Caki2 (cell line): ENCODE data around the gene SLC38A9. TPM values are rescaled to one million over a fixed set of nuclear protein-coding genes. Genes with fewer than 3 reads are reported as not detected.
"Not testable (repeated sequence)": the region's sequence is repeated elsewhere in the genome, so short reads cannot be mapped to it uniquely, and the experiment has no call there.

Experiments
- DNase-seq: peaks from one replicate; pipeline ENCODE4 v3.0.0-alpha.2; 2015; ENCODE audit warnings: low read depth
- in situ Hi-C: cut with HindIII; loops from 2 replicates; pipeline ENCODE4 v1.10.0; 2016; ENCODE audit warnings: low sequenced_read_pairs, low pct_unique_long_range_greater_than_20kb, mixed read lengths
- total RNA-seq: library from RNA; depleted of rRNA; stranded (reverse); fragments of >200 nt; shearing (Covaris generic); gene quantifications from 2 replicates; pipeline ENCODE4 v1.2.3, GENCODE V29; 2014; ENCODE audit warnings: low replicate concordance; rRNA removed

The SLC38A9 gene, protein sequence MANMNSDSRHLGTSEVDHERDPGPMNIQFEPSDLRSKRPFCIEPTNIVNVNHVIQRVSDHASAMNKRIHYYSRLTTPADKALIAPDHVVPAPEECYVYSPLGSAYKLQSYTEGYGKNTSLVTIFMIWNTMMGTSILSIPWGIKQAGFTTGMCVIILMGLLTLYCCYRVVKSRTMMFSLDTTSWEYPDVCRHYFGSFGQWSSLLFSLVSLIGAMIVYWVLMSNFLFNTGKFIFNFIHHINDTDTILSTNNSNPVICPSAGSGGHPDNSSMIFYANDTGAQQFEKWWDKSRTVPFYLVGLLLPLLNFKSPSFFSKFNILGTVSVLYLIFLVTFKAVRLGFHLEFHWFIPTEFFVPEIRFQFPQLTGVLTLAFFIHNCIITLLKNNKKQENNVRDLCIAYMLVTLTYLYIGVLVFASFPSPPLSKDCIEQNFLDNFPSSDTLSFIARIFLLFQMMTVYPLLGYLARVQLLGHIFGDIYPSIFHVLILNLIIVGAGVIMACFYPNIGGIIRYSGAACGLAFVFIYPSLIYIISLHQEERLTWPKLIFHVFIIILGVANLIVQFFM
- total RNA-seq = 10.7 and 13.8 TPM in 2 replicates

- in situ Hi-C loops = no loop called here
- peak; percentile 82 for DNase-seq
These were observed at the start of gene SLC38A9 for GRCh38 chr5:55712023-55712859. TSS of gene SLC38A9 (minus strand) at chr5:55712324. CDS start at chr5:55697958, 14,366 bp downstream.

GRCh38 chr5:55761721-55762120 is 49.6 kb upstream of the SLC38A9 start:
- in situ Hi-C loops, DNase-seq: not testable (repeated sequence)

DNA sequence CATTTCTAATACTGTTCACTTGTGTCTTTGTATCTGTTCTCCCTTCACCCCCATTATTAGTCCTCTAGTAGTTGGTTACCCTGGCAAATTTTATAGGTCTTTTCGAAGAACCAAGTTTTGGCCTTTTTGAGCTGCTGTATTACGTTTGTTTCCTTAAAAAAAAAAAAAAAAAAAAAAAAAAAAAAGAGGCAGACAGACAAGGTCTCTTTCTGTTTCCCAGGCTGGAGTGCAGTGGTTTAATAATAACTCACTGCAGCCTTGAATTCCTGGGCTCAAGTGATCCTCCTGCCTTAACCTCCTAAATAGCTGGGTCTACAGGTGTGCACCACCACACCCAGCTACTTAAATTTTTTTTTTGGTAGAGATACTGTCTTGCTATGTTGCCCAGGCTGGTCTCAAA is 46.6 kb upstream of the SLC38A9 start:
- DNase-seq = no peak
- in situ Hi-C loops = no loop called here

DNA sequence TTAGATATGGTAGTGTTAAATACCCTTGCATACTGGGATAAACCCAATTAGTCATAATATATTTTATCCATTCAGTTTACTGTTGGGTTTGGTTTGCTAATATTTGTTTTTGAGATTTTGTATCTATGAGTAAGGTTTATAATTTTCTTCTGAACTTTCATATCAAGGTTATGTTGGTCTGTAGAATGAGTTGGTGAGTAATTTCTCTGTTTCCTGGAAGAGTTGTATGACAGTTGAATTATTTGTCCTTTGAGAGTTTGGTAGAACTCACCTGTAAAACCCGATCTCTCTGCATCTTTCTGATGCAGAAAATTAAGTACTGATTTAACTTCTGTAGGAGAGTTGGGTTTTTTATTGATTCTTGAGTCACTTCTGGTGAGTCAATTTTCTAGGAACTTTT is 46.1 kb upstream of the SLC38A9 start:
- in situ Hi-C loops = no loop called here
- DNase-seq = no peak

DNA sequence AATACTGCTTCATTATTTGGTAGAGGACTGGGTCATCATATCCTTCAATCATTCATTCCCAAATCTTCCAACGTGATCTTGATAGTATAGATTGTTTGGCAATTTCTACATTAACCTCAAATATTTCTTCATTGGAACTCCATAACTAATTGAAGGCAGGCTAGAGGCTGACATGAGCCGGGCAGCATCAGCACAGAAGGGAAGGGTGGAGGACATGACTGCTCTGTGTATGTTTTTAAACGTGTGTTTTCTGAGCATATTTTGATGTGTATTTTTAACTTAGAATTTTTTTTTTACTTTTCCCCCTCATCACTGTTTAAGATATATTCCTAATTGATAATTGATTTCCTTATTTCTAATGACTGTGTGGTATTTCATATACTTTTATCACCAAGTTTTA is 38.4 kb upstream of the SLC38A9 start:
- no peak for DNase-seq
- in situ Hi-C loops = no loop called here

DNA sequence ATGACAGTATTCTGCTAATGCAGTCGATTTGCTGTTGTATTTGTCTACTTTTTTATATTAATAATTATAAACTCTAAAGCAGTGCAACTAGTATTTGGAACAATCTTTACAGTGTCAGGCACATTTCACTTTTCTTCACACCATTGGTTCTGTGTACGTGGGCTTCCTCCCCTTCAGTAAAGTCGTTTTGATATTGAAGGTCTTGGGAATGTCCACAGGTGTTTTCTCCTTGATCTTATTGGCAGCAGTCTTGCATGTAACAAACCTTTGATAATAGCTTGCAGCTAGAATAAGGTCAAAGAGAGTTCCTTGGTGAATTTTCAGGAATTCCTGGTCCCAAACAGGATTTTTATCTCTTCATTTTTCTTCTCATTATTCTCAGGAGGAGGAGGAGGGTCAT is 37.9 kb upstream of the SLC38A9 start:
- DNase-seq = no peak
- in situ Hi-C loops = no loop called here

GRCh38 chr5:55749387-55749786 is 37.3 kb upstream of the SLC38A9 start:
- DNase-seq = no peak
- in situ Hi-C loops = no loop called here

DNA sequence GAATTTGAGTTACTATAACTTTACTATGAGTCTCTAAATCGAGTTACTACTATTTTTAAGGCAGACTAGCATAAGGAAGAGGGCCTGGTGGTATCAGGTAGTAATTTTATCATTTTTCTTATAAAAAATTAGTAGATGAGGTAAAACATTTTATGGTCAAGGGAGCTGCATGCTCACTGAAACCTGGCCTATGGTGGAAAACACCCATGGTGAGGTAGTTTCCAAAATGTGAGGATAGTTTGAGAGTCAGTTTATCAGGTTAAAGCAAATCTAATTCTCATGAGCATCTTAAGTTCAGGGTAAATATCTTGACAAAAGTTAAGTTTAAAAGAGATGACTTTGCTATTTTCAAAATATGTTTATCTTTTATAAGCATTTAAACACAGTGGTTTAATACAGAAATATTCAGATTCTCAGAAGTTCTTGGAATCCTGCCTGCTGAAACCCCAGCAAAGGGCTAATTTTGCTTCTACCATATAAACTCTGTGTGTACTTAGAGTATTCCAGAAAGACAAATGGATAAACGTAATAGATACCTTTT is 35.7 kb upstream of the SLC38A9 start:
- no peak for DNase-seq
- in situ Hi-C loops = no loop called here

DNA sequence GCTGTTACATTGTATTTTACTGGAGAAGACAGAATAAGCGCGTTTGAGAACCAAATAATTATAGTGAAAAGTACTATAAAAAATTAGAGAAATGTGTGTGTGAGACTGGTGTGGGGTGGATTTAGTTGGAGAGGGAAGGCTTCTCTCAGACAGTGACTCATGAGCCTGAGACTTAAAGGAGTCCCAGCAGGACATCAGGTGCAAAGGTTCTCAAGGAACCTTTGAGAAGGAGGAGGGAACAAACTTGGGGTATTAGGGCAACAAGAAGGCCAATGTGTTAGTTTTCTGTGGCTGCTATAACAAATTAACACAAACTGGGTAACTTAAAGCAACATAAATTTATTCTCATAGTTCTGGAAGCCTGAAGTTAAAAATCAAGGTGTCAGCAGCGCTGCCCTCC is 30.7 kb upstream of the SLC38A9 start:
- DNase-seq = no peak
- in situ Hi-C loops = no loop called here

- in situ Hi-C loops = no loop called here
These were observed 25.7 kb upstream of the SLC38A9 start, which contains the start of gene DDX4 for GRCh38 chr5:55737793-55738192. TSS of gene DDX4 (plus strand) at chr5:55738061. CDS start at chr5:55738964, 903 bp downstream.

DNA sequence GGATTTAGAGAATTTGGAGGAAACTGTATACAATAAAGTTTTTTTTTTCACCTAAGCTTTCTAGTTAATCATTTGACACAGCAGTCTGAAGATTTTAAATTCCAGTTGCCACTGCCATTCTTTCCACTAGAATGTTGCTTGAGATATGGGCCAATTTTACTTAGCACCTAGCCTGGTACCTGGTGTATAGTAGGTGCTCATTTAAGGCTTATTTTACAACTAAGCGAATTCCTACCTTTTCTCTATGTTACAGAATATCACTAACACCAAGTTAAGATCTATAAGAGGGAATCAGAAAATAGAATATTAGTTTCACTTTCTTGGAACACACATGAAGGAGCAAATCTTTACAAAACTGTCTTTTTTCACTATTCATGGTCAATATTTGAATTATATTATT is 22.5 kb upstream of the SLC38A9 start:
- no peak for DNase-seq
- in situ Hi-C loops = no loop called here

More at GRCh38 chr5:55737793-55738192, 25.7 kb upstream of the SLC38A9 start, which contains the start of gene DDX4:
- no peak for DNase-seq

DNA sequence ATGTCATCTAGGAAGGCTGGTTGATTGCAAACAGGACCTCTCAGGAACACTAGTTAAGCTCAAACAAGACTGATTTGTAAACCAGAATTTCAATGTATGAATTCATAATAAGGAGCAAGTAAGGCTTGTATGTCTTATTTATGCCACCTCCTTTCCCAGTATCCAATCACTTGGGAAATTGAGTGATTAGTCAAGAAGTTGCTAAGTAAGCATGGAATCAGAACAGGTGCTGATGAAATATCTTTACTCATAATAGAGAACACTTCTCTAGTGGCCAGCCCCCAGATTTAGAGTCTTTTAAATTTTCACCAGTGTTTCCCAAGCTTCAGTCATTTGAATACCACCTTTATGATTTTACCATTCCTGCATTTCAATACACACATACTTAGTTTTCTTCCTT is 20.5 kb upstream of the SLC38A9 start:
- no peak for DNase-seq
- in situ Hi-C loops = no loop called here

- in situ Hi-C loops = no loop called here
These were observed 19.7 kb upstream of the SLC38A9 start for GRCh38 chr5:55731848-55732247.

GRCh38 chr5:55724281-55724680 is 12.2 kb upstream of the SLC38A9 start:
- no peak for DNase-seq
- in situ Hi-C loops = no loop called here

More at GRCh38 chr5:55731848-55732247, 19.7 kb upstream of the SLC38A9 start:
- no peak for DNase-seq

DNA sequence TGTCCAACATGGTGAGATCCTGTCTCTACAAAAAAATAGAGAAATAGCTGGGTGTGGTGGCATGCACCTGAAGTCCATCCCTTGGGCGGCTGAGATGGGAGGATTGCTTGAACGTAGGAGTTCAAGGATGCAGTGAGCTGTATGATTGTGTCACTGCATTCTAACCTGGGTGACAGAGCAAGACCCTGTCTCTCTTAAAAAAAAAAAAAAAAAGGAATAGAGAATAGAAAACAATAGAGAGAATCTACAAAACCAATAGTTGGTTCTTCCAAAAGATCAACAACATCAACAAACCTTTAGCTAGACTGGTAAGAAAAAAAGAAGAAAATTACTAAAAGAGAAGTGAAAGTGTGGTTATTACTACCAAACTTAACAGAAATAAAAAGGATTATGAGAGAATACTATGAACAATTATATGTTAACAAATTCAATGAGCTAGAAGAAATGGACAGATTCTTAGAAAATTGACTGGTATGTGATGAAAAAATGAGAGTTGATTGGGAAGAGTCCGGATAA is 8.1 kb upstream of the SLC38A9 start:
- in situ Hi-C loops = no loop called here
- DNase-seq = no peak

DNA sequence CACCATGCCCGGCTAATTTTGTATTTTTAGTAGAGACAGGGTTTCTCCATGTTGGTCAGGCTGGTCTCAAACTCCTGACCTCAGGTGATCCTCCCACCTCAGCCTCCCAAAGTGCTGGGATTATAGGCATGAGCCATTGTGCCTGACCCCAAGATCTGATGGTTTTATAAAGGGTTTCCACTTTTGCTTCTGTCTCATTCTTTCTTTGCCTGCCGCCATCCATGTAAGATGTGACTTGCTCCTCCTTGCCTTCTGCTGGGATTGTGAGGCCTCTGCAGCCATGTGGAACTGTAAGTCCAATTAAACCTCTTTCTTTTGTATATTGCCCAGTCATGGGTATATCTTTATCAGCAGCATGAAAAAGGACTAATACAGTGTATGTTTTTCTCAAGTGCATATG is 6.9 kb upstream of the SLC38A9 start:
- in situ Hi-C loops, DNase-seq: not testable (repeated sequence)

- DNase-seq = no peak
- in situ Hi-C loops = no loop called here
These were observed 3.5 kb upstream of the SLC38A9 start for GRCh38 chr5:55715519-55716078.

GRCh38 chr5:55714749-55715148 is 2.6 kb upstream of the SLC38A9 start:
- DNase-seq = no peak
- in situ Hi-C loops = no loop called here
